K562 (cell line): ENCODE measurements around the gene RAPGEFL1. TPM values are rescaled to one million over a fixed set of nuclear protein-coding genes. Genes with fewer than 3 reads are reported as not detected.

Experiments used
- TRIM25 ChIP-seq: fragments of 450-650 bp; IDR thresholded peaks from 2 replicates; pipeline ENCODE4 v1.7.0; 2016; ENCODE audit warnings: borderline replicate concordance
- ZNF561 ChIP-seq: fragments of 450-650 bp; formaldehyde crosslinking; conservative IDR thresholded peaks from 2 replicates; pipeline ENCODE4 v1.4.0; 2020; ENCODE audit warnings: mild to moderate bottlenecking, moderate library complexity
- polyA plus RNA-seq, 8 experiments: library from polyadenylated mRNA; depleted of rRNA in 4 of 8; stranded (reverse) in 5 of 8; unstranded in 3 of 8; fragments of >200 nt; fragmentation: Nextera tagmentation in 2 of 8; fragmentation: Illumina TruSeq in 1 of 8; extraction: Ambion mirVana in 2 of 8; extraction: Trizol in 1 of 8; gene quantifications; 2 replicates each; pipeline versions ENCODE4 v1.2.1 to v1.2.3, GENCODE V29; 2011 to 2014; ENCODE audit warnings: inconsistent platforms in 1 of 8, missing spikeins in 1 of 8
- total RNA-seq, 7 experiments: library from RNA; depleted of rRNA in 6 of 7; stranded (reverse); fragments of >200 nt in 6 of 7; fragmentation: Illumina TruSeq in 2 of 7; extraction: Trizol in 2 of 7; gene quantifications; 2 replicates each; pipeline versions ENCODE4 v1.2.1 to v1.2.3, GENCODE V29; 2011 to 2021; ENCODE audit warnings: low replicate concordance in 1 of 7
- TF ChIP-seq, protein P1 (sequence below): fragments of 450-650 bp; conservative IDR thresholded peaks from 2 replicates; pipeline ENCODE4 v1.6.1; 2016; ENCODE audit warnings: missing genetic modification characterization, low read depth, mild to moderate bottlenecking, control low read depth, missing compliant biosample characterization
- TF ChIP-seq, protein P2 (sequence below): sonication (generic); formaldehyde crosslinking; IDR thresholded peaks from 2 replicates; pipeline ENCODE4 v1.8.1; 2023; ENCODE audit warnings: mild to moderate bottlenecking, missing genetic modification reagents
- TF ChIP-seq, protein P3 (sequence below): fragments of 450-650 bp; IDR thresholded peaks from 2 replicates; pipeline ENCODE4 v1.6.1; 2017; ENCODE audit warnings: antibody characterized with exemption, mild to moderate bottlenecking

RAPGEFL1 gene
- total and polyA plus RNA-seq, 9 of the 15 experiments (the other 6 are each of a cell fraction or from before 2014, with no cell fraction given) = 0.18 to 4.1 (median 2.1) TPM

DNA sequence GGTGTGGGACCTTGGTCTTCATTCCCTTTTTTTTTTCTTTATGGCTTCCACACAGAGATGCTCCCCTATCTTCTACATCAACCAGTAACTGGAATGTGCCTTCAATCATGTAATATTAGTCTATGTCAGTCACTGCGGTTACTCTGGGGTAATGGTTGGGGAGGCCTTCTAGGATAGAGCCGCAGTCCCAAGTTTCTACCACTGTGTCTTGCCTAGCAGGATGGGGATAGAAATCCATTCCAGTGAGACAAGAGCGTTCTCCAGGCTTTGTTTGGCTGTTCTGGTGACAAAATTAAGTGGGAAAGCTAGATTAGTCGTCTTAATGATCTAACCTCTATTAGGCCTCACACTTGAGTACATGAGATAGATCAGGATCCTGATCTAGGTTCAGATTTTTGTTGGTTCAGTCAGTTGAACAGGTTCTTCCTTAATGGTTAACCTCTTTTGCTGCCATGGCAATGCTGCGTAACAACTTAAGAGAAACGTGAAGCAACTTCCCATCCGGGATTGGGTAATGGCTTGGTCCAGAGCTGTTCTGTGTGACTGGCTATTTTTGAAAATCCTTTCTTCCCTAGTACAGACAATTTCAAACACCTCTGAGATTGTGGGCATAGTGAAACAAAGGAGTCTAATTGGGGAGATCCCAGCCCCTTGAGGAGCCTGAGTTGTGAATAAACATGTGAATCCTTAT lies 46.8 kb upstream of the RAPGEFL1 start (continued):
- TF ChIP-seq, protein P1, sequence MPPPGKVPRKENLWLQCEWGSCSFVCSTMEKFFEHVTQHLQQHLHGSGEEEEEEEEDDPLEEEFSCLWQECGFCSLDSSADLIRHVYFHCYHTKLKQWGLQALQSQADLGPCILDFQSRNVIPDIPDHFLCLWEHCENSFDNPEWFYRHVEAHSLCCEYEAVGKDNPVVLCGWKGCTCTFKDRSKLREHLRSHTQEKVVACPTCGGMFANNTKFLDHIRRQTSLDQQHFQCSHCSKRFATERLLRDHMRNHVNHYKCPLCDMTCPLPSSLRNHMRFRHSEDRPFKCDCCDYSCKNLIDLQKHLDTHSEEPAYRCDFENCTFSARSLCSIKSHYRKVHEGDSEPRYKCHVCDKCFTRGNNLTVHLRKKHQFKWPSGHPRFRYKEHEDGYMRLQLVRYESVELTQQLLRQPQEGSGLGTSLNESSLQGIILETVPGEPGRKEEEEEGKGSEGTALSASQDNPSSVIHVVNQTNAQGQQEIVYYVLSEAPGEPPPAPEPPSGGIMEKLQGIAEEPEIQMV (tag) = no peak
- TF ChIP-seq, protein P2, sequence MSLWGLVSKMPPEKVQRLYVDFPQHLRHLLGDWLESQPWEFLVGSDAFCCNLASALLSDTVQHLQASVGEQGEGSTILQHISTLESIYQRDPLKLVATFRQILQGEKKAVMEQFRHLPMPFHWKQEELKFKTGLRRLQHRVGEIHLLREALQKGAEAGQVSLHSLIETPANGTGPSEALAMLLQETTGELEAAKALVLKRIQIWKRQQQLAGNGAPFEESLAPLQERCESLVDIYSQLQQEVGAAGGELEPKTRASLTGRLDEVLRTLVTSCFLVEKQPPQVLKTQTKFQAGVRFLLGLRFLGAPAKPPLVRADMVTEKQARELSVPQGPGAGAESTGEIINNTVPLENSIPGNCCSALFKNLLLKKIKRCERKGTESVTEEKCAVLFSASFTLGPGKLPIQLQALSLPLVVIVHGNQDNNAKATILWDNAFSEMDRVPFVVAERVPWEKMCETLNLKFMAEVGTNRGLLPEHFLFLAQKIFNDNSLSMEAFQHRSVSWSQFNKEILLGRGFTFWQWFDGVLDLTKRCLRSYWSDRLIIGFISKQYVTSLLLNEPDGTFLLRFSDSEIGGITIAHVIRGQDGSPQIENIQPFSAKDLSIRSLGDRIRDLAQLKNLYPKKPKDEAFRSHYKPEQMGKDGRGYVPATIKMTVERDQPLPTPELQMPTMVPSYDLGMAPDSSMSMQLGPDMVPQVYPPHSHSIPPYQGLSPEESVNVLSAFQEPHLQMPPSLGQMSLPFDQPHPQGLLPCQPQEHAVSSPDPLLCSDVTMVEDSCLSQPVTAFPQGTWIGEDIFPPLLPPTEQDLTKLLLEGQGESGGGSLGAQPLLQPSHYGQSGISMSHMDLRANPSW (CRISPR knock-in tag) = no peak
- no peak for TF ChIP-seq TRIM25
- no peak for TF ChIP-seq ZNF561 (CRISPR knock-in tag)
- TF ChIP-seq, protein P3, sequence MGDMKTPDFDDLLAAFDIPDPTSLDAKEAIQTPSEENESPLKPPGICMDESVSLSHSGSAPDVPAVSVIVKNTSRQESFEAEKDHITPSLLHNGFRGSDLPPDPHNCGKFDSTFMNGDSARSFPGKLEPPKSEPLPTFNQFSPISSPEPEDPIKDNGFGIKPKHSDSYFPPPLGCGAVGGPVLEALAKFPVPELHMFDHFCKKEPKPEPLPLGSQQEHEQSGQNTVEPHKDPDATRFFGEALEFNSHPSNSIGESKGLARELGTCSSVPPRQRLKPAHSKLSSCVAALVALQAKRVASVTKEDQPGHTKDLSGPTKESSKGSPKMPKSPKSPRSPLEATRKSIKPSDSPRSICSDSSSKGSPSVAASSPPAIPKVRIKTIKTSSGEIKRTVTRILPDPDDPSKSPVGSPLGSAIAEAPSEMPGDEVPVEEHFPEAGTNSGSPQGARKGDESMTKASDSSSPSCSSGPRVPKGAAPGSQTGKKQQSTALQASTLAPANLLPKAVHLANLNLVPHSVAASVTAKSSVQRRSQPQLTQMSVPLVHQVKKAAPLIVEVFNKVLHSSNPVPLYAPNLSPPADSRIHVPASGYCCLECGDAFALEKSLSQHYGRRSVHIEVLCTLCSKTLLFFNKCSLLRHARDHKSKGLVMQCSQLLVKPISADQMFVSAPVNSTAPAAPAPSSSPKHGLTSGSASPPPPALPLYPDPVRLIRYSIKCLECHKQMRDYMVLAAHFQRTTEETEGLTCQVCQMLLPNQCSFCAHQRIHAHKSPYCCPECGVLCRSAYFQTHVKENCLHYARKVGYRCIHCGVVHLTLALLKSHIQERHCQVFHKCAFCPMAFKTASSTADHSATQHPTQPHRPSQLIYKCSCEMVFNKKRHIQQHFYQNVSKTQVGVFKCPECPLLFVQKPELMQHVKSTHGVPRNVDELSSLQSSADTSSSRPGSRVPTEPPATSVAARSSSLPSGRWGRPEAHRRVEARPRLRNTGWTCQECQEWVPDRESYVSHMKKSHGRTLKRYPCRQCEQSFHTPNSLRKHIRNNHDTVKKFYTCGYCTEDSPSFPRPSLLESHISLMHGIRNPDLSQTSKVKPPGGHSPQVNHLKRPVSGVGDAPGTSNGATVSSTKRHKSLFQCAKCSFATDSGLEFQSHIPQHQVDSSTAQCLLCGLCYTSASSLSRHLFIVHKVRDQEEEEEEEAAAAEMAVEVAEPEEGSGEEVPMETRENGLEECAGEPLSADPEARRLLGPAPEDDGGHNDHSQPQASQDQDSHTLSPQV = no peak
- TF ChIP-seq, all 486 proteins: peak for 0
